IMR-90 (cell line): Measurements from ENCODE around the gene PGGHG. TPM values are rescaled to one million over a fixed set of nuclear protein-coding genes. Genes with fewer than 3 reads are reported as not detected.

Experiments used
- ATAC-seq: fragments of 200-7000 bp; cut with Tn5 transposase; 2 replicates; pipeline ENCODE4 v1.9.1; 2020; ENCODE audit warnings: low read depth, mild to moderate bottlenecking, moderate library complexity
- BruUV-seq: library from RNA; stranded (reverse); fragments of 400-500 nt; replicated peaks from 2 replicates; lab custom pipeline; 2021; lab: Mats Ljungman, UMichigan
- CTCF ChIA-PET: fragments of 300-600 bp; formaldehyde crosslinking; extraction: SDS; loops from one replicate; lab custom pipeline; 2021; ENCODE audit warnings: antibody characterized with exemption; lab: Yijun Ruan, JAX
- POLR2A ChIA-PET: fragments of 300-600 bp; sonication (Branson Sonifier 250); formaldehyde crosslinking; loops from one replicate; lab custom pipeline; 2022; ENCODE audit warnings: antibody characterized with exemption; ENCODE audit not compliant: unreplicated experiment; lab: Charles Lee
- DNase-seq: peaks from one replicate; pipeline ENCODE4 v3.0.0; 2013
- H2AFZ ChIP-seq: replicated peaks from 2 replicates; pipeline ENCODE3; 2013; ENCODE audit warnings: low read length, mild to moderate bottlenecking; ENCODE audit not compliant: poor library complexity
- H2AK5ac ChIP-seq: 2 replicates; pipeline ENCODE4 v1.6.1; 2013; ENCODE audit warnings: low read depth, low read length, inconsistent platforms
- H2AK9ac ChIP-seq: replicated peaks from 2 replicates; pipeline ENCODE3; 2013; ENCODE audit warnings: mild to moderate bottlenecking, low read depth, low read length, moderate library complexity; ENCODE audit not compliant: poor library complexity
- H2BK120ac ChIP-seq: 2 replicates; pipeline ENCODE4 v1.6.1; 2013; ENCODE audit warnings: low read depth, low read length, inconsistent platforms
- H2BK15ac ChIP-seq: 3 replicates; pipeline ENCODE4 v1.6.1; 2013; ENCODE audit warnings: low read depth, low read length, inconsistent platforms
- H2BK20ac ChIP-seq: 2 replicates; pipeline ENCODE4 v1.6.1; 2013; ENCODE audit warnings: low read depth, mild to moderate bottlenecking, inconsistent platforms, low read length, moderate library complexity
- H2BK5ac ChIP-seq: 2 replicates; pipeline ENCODE4 v1.6.1; 2013; ENCODE audit warnings: mild to moderate bottlenecking, low read depth, low read length, inconsistent platforms; ENCODE audit not compliant: poor library complexity, severe bottlenecking
- H3K14ac ChIP-seq: replicated peaks from 2 replicates; pipeline ENCODE4 v1.6.1; 2013; ENCODE audit warnings: low read depth, low read length, inconsistent platforms
- H3K18ac ChIP-seq: 2 replicates; pipeline ENCODE4 v1.6.1; 2013; ENCODE audit warnings: low read depth, low read length, control low read depth
- H3K23ac ChIP-seq: 2 replicates; pipeline ENCODE4 v1.6.1; 2013; ENCODE audit warnings: low read depth, low read length, inconsistent platforms
- H3K27ac ChIP-seq: 2 replicates; pipeline ENCODE4 v1.5.1; 2013; ENCODE audit warnings: mild to moderate bottlenecking, control low read depth, low read length; ENCODE audit not compliant: insufficient read depth
- H3K27me3 ChIP-seq: 2 replicates; pipeline ENCODE4 v1.6.1; 2013; ENCODE audit warnings: low read length; ENCODE audit not compliant: control insufficient read depth, insufficient read depth
- H3K36me3 ChIP-seq: 2 replicates; pipeline ENCODE4 v1.6.1; 2013; ENCODE audit warnings: low read length, mixed read lengths; ENCODE audit not compliant: control insufficient read depth, insufficient read depth
- H3K4ac ChIP-seq: 2 replicates; pipeline ENCODE4 v1.6.1; 2013; ENCODE audit warnings: low read depth, low read length, inconsistent platforms
- H3K4me1 ChIP-seq: 2 replicates; pipeline ENCODE4 v1.6.1; 2013; ENCODE audit warnings: low read length, mixed read lengths; ENCODE audit not compliant: control insufficient read depth, insufficient read depth
- H3K4me2 ChIP-seq: 2 replicates; pipeline ENCODE4 v1.6.1; 2013; ENCODE audit warnings: low read depth, mild to moderate bottlenecking, control low read depth, low read length, moderate library complexity
- H3K4me3 ChIP-seq: 2 replicates; pipeline ENCODE4 v1.5.1; 2013; ENCODE audit warnings: low read depth, mild to moderate bottlenecking, control low read depth, low read length, moderate library complexity; ENCODE audit not compliant: insufficient read depth
- H3K56ac ChIP-seq: 2 replicates; pipeline ENCODE4 v1.6.1; 2013; ENCODE audit warnings: low read length, inconsistent platforms; ENCODE audit not compliant: insufficient read depth; ENCODE audit errors: extremely low read depth
- H3K79me1 ChIP-seq, 2 experiments: 2 replicates each; pipeline ENCODE4 v1.6.1; 2013; ENCODE audit warnings: low read length in 2 of 2, inconsistent platforms in 1 of 2, low read depth in 1 of 2
- H3K9ac ChIP-seq: 2 replicates; pipeline ENCODE4 v1.6.1; 2013; ENCODE audit warnings: low read depth, low read length, control low read depth
- H3K9me1 ChIP-seq: 2 replicates; pipeline ENCODE4 v1.6.1; 2013; ENCODE audit warnings: low read length, inconsistent platforms; ENCODE audit not compliant: insufficient read depth
- H3K9me3 ChIP-seq: 2 replicates; pipeline ENCODE4 v1.6.1; 2013; ENCODE audit warnings: low read length; ENCODE audit not compliant: control insufficient read depth, insufficient read depth
- H4K20me1 ChIP-seq: 2 replicates; pipeline ENCODE4 v1.6.1; 2013; ENCODE audit warnings: low read length, inconsistent platforms; ENCODE audit not compliant: insufficient read depth
- H4K5ac ChIP-seq: 2 replicates; pipeline ENCODE4 v1.6.1; 2013; ENCODE audit warnings: mild to moderate bottlenecking, low read depth, low read length, control low read depth
- H4K8ac ChIP-seq, 2 experiments: 2 replicates each; pipeline ENCODE4 v1.6.1; 2013; ENCODE audit warnings: low read depth in 2 of 2, low read length in 2 of 2, control low read depth in 1 of 2, inconsistent platforms in 1 of 2
- H4K91ac ChIP-seq: 2 replicates; pipeline ENCODE4 v1.6.1; 2013; ENCODE audit warnings: low read depth, low read length, inconsistent platforms; ENCODE audit not compliant: insufficient read depth
- CHD1 ChIP-seq: IDR thresholded peaks from 2 replicates; pipeline ENCODE4 v1.6.1; 2012; ENCODE audit warnings: low read depth, low read length, improper control_type of control experiment
- MXI1 ChIP-seq: IDR thresholded peaks from 2 replicates; pipeline ENCODE4 v1.6.1; 2012; ENCODE audit warnings: low read depth, mild to moderate bottlenecking, low read length, moderate library complexity, borderline replicate concordance
- POLR2A ChIP-seq: IDR thresholded peaks from 2 replicates; pipeline ENCODE4 v1.6.1; 2012; ENCODE audit warnings: mild to moderate bottlenecking, low read depth, low read length
- WGBS, 2 experiments: methylation state at CpG; one replicate each; pipeline versions ENCODE4 v1.1.5 to v1.1.7; 2013; ENCODE audit warnings: missing lambda C conversion rate in 2 of 2; ENCODE audit not compliant: insufficient read length in 1 of 2; ENCODE audit errors: extremely low coverage in 2 of 2; 5-methylcytosine and 5-hydroxymethylcytosine counted together
- dilution Hi-C: fragments of 300-500 bp; cut with HindIII; formaldehyde crosslinking; loops from one replicate; pipeline ENCODE4 v1.14.3; 2018; ENCODE audit warnings: low sequenced_read_pairs; ENCODE audit not compliant: unreplicated experiment
- in situ Hi-C: fragments of 300-500 bp; cut with MboI; formaldehyde crosslinking; loops from 3 replicates; pipeline ENCODE4 v1.14.3; 2019; ENCODE audit warnings: low sequenced_read_pairs, inconsistent platforms, mixed read lengths
- intact Hi-C: fragments of 100-400 bp; cut with micrococcal nuclease; formaldehyde crosslinking; loops from 2 replicates; pipeline ENCODE4 v1.10.0; 2022
- polyA plus RNA-seq, 3 experiments: library from polyadenylated mRNA; depleted of rRNA; stranded (reverse); fragments of >200 nt; gene quantifications; 2 replicates each; pipeline ENCODE4 v1.2.3, GENCODE V29; 2012; ENCODE audit warnings: low replicate concordance in 1 of 3
- total RNA-seq: library from RNA; depleted of rRNA; stranded (reverse); fragments of >200 nt; gene quantifications from 2 replicates; pipeline ENCODE4 v1.2.3, GENCODE V29; 2012

PGGHG gene
- total and polyA plus RNA-seq, 2 of the 4 experiments (the other 2 are of a cell fraction): 1.8 to 17.0 TPM

DNA sequence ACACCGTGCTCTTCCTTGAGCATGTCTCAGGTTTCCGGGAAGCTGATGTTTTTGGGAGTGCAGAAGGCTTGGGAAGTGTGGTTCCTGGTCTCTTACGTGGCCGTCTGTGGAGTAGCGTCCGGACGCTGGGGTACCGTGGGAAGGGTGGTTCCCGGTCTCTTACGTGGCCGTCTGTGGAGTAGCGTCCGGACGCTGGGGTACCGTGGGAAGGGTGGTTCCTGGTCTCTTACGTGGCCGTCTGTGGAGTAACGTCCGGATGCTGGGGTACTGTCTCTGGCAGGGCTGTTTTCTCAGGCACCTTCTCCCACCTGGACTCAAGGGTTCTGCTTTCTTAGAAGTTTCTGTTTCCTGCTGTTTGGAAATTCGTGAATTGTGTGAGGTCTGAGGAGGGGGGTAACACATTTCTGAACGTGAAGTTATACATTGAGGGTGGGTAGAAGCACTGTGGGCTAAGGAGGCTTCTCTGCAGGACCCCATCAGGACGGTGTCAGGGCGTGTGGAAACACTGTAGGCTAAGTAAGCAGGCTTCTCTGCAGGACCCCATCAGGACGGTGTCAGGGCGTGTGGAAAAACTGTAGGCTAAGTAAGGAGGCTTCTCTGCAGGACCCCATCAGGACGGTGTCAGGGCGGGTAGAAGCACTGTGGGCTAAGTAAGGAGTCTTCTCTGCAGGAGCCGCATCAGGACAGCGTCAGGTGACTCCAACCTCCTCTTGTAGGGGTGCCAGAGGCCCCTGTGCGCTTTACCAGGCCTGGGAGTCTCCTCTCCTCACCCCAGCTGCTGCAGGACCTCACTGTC lies 37.1 kb downstream of the PGGHG start:
- Histone ChIP-seq H3K4ac (peak overlapping the region; percentile 66; the same call in 1 of the 2 replicates), H4K91ac (0 out of 2 replicates have a peak overlapping the region, but pooled peaks have one; percentile 26), H4K8ac (peak overlapping the region; percentile 49 to 84; a peak in 3 of 4 replicates), H2BK15ac (peak overlapping the region; percentile 37; the same call in 1 of the 3 replicates), H3K4me3 (no peak overlapping the region), H3K36me3 (no peaks in the 10 kb centered on the region), H2AK9ac (peak overlapping the region; percentile 70), H3K9me1 (no peaks in the 10 kb centered on the region), H4K5ac (no peak overlapping the region), H3K27me3 (no peaks in the 10 kb centered on the region), H3K79me1 (no peaks in the 10 kb centered on the region; a peak in 1 of 4 replicates), H3K9me3 (no peaks in the 10 kb centered on the region), H3K23ac (no peak overlapping the region), H3K9ac (no peak overlapping the region), H2BK5ac (no peak overlapping the region), H2AFZ (peak overlapping the region; percentile 87), H3K4me1 (peaks cover 15% of the 10 kb centered on the region), H3K14ac (no peak overlapping the region; the same call in 1 of the 2 replicates), H3K18ac (no peak overlapping the region), H2BK20ac (no peak overlapping the region), H3K56ac (no peak overlapping the region), H3K27ac (no peak overlapping the region), H3K4me2 (no peak overlapping the region), H2AK5ac (no peak overlapping the region; the same call in 1 of the 2 replicates), H2BK120ac (no peak overlapping the region), H4K20me1 (no peaks in the 10 kb centered on the region)
- intact Hi-C loops: no loop called here
- WGBS, 2 experiments: 75% methylated on average over 6 of the region's 30 CpGs; no CpG with 5 or more reads in 1 of the 2 experiments
- TF ChIP-seq MXI1 (no peak), CHD1 (no peak), POLR2A (no peak)
- dilution Hi-C loops: no loop called here
- DNase-seq (no peak), ATAC-seq (no peak)
- ChIA-PET POLR2A (no interaction called here), CTCF (no interaction called here)
- in situ Hi-C loops: no loop called here
- no TSS peak for BruUV-seq
